GM08714 (cell line): ENCODE measurements around the gene VASH1.
"Not testable (repeated sequence)": the region's sequence is repeated elsewhere in the genome, so short reads cannot be mapped to it uniquely, and the experiment has no call there.

Experiments used
- H3K4me3 ChIP-seq: fragments of 200-500 bp; sonication (Bioruptor generic); 2 replicates; pipeline ENCODE4 v1.5.1; 2014; ENCODE audit warnings: mild to moderate bottlenecking, low read length, inconsistent platforms
- ZNF274 ChIP-seq: IDR thresholded peaks from 2 replicates; pipeline ENCODE4 v1.6.1; 2012; ENCODE audit warnings: mild to moderate bottlenecking, low read depth, low read length

VASH1 gene

DNA sequence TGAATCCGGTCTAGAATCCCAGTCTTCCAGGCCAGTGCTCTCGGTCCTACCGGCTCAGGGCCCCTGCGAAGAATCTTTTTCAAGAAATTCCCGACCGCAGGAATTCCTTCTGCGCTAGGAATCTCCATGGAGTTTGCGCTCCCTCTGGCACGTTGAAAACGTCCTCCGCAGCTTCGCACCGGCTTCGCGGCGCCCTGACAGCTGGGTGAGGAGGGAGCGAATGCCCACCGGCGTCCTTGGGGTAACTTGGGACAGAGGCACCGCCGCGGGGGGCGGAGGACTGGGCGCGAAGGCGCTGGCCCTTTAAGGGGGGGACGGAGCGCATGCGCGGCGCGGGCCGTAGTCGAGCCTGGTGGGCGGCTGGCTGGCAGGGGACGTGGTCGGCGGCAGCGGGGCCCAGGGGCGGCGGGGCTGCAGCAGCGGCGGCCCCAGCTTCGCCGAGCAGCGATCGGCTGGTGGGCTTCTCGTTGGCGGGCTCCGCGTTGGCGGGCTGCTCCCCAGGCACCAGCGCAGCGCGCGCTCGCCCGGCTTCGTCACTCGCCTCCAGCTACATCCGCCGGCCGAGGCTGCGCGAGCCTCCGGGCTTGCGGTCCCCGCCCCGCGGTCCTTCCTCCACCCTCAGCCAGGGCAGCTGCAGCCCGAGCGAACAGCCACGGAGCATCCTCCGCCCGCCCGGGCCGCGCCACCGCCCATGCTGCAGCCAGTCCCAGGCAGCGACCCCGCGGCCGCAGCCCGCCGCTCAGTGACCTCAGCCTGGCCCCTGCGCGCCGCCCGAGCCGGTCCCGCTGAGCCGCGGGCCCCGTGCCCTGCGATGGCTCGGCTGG lies at the start of gene VASH1:
Gene VASH1, plus strand, starts transcription at position 333 of the 824 bp plus-strand sequence. CDS start 1,354 bp downstream, outside the sequence.
- H3K4me3 ChIP-seq = peak within 1 kb of the TSS; percentile 66
- TF ChIP-seq ZNF274 = no peak

DNA sequence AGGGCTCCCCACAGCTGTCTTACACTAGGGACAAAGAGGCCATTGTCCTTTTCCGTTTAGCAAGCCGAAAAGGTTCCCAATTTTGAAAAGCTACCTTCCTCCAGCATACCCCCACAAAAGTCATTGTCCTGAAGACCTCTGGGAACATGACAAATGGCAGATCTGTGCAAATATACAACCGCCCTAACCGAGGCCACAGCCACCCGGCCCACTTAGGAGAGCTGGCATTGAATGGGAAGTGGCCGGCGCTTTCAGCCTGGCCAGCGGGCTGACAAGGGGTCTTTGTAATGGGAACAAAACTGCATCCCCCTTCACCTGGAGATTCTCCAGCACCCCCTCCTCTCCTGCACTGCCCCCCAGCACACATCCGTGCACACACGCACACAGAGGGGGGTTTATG lies 48.1 kb upstream of the VASH1 start:
- no peak for TF ChIP-seq ZNF274
- H3K4me3 ChIP-seq = no peak overlapping the region

DNA sequence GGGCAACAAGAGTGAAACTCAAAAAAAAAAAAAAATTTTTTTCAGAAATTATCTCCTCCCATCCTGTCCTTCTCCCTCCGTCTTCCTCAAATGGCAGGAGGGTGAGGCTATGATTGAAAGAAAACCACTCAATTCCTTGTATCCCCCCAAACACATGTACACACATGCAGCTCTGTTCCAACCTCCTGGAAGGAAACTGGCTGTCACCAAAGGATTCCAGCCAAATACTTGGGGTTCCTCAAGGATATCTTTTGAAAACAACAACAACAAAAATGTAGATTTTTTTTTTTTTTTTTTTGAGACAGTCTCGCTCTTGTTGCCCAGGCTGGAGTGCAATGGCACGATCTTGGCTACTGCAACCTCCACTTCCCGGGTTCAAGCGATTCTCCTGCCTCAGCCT lies 46.8 kb upstream of the VASH1 start:
- H3K4me3 ChIP-seq = no peak overlapping the region
- TF ChIP-seq ZNF274 = no peak

DNA sequence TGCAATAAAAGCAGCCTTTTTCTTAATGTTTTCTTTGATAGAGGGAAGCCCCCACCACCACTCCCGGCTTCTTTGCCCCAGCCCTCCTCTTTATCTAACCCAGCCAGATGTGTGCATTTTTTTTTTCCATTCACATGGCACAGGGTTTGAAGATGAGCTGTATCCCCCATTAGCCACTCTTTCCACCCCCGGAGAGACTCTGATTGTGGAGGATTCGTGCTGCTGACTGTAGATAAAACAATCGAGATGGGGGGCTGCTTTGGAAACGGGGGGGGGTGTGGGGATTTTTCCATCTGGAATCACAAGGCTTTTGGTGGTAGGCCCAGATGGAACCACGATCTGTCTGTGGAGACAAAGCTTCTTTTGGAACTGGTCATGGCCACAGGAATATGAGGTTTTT lies 46.2 kb upstream of the VASH1 start:
- H3K4me3 ChIP-seq = no peak overlapping the region
- TF ChIP-seq ZNF274 = no peak

DNA sequence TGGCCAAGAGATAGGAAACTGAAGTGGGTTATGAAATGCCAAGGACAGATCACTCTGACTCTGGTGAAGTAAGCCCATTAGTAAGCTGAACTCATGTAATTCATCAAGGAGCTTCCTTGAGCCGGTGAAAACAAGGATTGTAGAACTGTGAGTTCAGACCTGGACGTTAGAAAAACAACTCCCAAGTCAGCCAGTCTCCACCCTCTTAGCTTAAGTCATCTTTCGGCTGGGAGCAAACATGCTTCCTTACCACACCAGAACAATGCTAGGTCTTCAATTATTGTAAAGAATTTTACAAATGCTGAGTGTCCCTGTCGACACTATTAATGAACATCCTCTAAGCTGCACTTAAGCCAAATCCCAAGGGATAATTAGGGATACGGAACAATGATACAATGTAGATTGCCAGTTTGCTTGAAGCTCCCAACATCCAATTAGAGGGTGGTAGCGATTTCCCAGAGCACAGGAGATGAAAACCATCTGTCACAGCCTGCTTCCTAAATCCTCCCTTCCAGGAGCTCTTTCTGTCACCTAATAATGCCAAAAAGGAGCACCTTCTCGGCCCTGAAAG lies 45.7 kb upstream of the VASH1 start:
- H3K4me3 ChIP-seq = no peak overlapping the region
- no peak for TF ChIP-seq ZNF274

DNA sequence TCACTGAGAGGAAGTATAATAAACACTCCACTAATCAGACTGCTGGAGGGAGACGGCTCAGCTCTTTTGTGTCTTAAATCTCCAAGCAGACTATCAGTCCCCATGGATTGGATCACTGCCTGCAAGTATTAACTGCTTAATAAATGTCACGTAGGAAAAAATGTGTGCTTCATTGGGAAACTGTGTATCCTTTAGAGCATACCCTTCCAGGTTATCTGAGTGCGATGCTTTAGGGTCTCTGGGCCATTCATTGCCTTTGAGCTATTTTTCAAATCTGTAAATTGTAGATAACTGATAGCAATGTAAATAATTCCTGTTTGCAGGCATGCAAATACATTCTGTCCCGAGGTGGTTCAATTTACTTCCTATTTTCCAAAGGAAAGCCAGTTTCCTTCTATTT lies 45.0 kb upstream of the VASH1 start:
- no peak overlapping the region for H3K4me3 ChIP-seq
- TF ChIP-seq ZNF274 = no peak

DNA sequence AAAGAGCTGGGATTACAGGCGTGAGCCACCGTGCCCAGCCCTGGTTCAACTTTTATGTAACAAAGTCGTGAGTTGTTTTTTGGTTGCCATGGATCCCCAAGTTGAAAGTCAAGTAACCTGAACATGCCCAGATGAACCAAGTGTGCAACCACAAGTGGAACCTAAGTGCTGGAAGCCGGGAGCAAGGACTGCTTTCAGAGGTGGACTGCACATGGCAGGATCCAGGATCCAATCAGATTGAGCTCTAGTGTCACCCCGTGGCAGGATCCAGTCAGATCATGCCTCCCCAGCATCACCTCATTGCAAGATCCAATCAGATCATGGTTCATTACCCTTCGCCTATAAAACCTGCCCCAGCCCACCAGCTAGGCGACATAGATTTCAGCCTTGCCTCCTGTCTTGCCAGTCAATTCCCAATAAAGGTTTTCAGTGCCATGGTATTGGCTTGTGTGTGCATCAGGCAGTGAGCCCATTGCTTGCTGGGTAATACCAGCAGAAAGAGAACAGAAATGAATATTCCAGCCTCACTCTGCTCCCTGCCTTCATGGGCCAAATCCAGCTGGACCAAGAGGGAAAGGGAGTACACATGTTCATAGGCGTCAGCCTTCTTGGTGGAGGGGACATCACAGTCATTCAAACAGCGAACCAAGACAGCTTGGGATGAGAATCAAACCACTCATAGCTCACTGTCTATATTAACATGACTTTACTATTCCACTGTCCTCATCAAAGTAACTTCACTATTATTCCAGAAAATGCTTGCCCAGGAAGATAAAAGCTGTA lies 43.6 kb upstream of the VASH1 start:
- TF ChIP-seq ZNF274 = no peak
- H3K4me3 ChIP-seq = no peak overlapping the region

DNA sequence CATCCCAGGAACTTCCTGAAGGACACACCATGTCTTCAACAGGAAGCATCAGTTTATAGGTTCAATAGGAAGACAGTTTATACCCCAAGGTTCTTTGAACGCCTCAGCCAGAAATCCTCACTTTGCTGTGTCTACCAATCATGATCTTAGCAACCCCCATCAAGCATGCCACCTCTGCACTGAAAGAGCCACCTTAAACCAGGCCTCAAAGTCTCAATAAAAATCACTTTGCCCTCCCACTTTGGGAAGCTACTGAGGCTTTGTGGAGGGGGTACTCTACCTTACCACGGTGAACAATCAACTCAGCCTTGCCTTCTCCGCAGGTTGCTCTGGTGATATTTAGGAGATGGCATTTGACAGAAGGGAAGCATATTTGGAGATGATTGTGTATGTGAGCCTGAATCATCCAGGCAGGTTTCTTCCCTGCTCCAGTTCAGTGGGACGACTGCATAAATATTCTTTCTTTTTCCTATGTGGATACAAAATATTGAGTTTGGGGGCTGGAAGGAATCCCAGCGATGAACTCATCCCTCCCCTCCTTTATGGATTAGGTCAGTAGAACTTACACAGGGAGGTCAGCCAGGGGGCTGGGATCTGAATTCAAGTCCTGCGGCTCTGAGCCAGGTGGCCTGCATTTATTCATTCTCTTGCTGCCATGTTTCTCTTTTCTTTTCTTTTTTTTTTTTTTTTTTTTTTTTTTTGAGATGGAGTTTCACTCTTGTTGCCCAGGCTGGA lies 42.8 kb upstream of the VASH1 start:
- no peak overlapping the region for H3K4me3 ChIP-seq
- TF ChIP-seq ZNF274 = no peak

DNA sequence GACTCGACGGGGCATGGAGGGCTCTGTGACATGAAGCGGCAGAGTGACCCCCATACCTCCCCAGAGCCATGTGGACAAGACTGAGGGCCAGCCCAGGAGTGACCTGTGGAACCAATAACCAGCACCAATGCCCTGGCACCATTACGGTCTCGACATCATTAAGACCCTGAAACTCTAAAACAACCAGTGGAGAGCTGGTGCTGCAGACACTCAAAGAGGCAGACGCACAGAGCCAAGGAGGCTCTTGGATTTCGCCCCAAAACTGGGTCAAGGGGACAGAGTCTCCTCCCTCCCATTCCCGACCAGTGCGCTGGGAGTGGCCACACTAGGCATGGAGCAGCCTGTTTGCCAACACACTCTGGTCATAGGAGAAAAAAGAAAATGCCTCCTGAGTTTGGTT lies 41.6 kb upstream of the VASH1 start:
- TF ChIP-seq ZNF274 = no peak
- no peak overlapping the region for H3K4me3 ChIP-seq

DNA sequence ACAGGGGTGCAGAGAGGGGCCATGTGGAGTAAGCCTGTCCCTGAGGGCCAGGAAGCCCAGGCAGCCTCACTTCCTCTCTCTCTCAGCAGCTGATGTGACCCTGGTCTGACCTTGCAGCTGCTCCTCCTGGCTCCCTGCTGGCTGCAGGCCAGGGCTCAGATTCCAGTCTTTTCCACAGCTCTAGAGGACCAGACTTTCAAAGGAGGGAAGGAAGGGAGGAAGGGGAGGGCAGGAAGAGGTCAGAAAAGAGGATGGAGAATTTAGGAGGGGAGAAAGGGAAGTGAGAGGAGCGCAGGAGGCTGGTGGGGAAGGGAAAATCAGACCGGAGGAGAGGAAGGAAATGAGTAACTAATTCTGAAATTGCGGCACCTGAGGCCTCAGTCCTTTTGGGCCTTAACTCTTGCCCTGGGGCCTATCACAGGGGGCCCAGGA lies 40.9 kb upstream of the VASH1 start:
- H3K4me3 ChIP-seq = no peak overlapping the region
- TF ChIP-seq ZNF274 = no peak

DNA sequence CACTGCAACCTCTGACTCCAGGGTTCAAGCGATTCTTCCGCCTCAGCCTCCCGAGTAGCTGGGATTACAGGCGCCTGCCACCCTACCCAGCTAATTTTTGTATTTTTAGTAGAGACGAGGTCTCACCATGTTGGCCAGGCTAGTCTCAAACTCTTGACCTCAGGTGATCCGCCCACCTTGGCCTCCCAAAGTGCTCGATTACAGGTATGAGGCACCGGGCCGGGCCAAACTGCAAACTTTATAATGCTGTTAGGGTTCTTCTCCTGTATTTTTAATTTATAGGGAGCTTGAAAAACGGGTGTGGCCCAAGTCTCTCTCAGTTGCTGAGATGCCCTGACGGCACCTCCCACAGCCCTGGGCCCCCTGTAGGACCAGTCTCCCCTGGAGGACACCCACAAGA lies 39.8 kb upstream of the VASH1 start:
- not testable (repeated sequence) for H3K4me3 ChIP-seq

DNA sequence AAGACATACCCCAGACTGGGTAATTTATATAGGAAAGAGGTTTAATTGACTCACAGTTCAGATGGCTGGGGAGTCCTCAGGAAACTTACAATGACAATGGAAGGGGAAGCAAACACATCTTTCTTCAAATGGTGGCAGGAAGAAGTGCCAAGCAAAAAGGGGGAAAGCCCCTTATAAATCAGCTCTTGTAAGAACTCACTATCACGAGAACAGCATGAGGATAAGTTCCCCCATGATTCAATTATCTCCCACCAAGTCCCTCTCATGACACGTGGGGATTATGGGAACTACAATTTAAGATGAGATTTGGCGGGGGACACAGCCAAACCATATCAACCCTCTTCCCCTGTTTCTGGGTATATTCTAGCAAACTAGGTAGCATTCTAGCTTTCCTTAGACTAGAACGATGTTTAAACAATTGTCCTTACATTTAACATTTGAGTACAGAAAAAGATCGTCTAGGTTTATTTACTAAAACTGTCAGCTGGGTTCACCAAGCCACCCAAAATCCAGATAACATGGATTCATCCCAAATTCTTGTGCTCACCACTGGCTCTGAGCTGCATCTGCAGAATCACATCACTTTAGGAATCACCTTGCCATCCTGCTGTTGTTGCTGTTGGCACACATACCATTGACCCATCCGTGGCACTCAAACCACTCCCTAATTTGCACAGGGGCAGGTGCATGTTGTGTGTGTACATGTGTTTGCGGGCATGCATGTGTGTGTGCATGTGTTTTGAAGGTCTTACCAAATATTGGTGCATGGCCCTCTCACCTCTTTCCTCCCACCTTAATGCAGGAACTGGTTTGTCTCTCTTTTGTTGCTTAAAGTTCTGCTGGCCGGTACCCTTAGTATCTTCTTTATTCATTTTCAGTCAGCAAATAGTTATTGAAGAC lies 36.4 kb upstream of the VASH1 start:
- no peak for TF ChIP-seq ZNF274
- no peak overlapping the region for H3K4me3 ChIP-seq

DNA sequence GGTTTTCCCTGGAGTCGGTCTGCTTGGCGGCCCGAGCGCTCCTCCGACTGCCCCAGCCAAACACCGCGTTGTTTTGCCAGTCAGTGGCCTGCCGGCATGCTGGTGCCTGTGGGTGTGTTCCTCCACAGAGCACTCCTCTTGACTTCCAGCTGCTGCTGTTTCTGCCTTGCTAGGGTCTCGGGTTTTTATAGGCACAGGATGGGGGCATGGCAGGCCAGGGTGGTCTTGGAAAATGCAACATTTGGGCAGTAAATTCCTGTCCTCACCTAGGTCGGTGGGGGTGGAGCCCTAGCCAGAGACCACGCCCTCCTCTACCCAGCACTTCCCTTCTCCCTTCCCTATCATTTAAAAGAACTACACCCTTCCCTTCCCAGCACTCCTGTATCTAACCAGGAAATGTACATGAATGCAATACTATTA lies 34.7 kb upstream of the VASH1 start:
- no peak overlapping the region for H3K4me3 ChIP-seq

More for the DNA sequence above, 34.7 kb upstream of the VASH1 start:
- TF ChIP-seq ZNF274 = no peak
